Mesenchymal stem cell (in vitro differentiated cells and primary cell): ENCODE results near the gene EPC1.

Experiments
- DNase-seq: peaks from one replicate; pipeline ENCODE4 v3.0.0-alpha.2; 2013
- H2AFZ ChIP-seq: one replicate; pipeline ENCODE4 v1.6.1; 2013; ENCODE audit warnings: low read depth, mild to moderate bottlenecking, control low read depth, inconsistent platforms, low read length, moderate library complexity
- H2AK5ac ChIP-seq: 2 replicates; pipeline ENCODE4 v1.6.1; 2013; ENCODE audit warnings: low read length, moderate library complexity, mild to moderate bottlenecking, inconsistent platforms; ENCODE audit not compliant: severe bottlenecking
- H2BK120ac ChIP-seq: one replicate; pipeline ENCODE4 v1.6.1; 2013; ENCODE audit warnings: low read depth, mild to moderate bottlenecking, inconsistent platforms, low read length, moderate library complexity
- H2BK12ac ChIP-seq, 2 experiments: one replicate each; pipeline ENCODE4 v1.6.1; 2013; ENCODE audit warnings: inconsistent platforms in 2 of 2, low read length in 2 of 2, mild to moderate bottlenecking in 2 of 2, moderate library complexity in 2 of 2, control low read depth in 1 of 2
- H2BK15ac ChIP-seq: one replicate; pipeline ENCODE4 v1.6.1; 2013; ENCODE audit warnings: mild to moderate bottlenecking, low read depth, inconsistent platforms; ENCODE audit not compliant: poor library complexity, severe bottlenecking
- H2BK5ac ChIP-seq: 2 replicates; pipeline ENCODE4 v1.6.1; 2013; ENCODE audit warnings: low read depth, mild to moderate bottlenecking, low read length, control low read depth, inconsistent platforms; ENCODE audit not compliant: poor library complexity, severe bottlenecking
- H3K14ac ChIP-seq, 2 experiments: one replicate each; pipeline ENCODE4 v1.6.1; 2013; ENCODE audit warnings: inconsistent platforms in 2 of 2, low read length in 2 of 2, control low read depth in 1 of 2, mild to moderate bottlenecking in 1 of 2, moderate library complexity in 1 of 2
- H3K18ac ChIP-seq, 2 experiments: one replicate each; pipeline ENCODE4 v1.6.1; 2013; ENCODE audit warnings: inconsistent platforms in 2 of 2, low read length in 2 of 2, control low read depth in 1 of 2, low read depth in 1 of 2, mild to moderate bottlenecking in 1 of 2
- H3K23ac ChIP-seq, 2 experiments: one replicate each; pipeline ENCODE4 v1.6.1; 2013; ENCODE audit warnings: inconsistent platforms in 2 of 2, low read length in 2 of 2, mild to moderate bottlenecking in 2 of 2, moderate library complexity in 2 of 2, control low read depth in 1 of 2
- H3K27ac ChIP-seq: 2 replicates; pipeline ENCODE4 v1.5.1; 2013; ENCODE audit warnings: mild to moderate bottlenecking, moderate library complexity, low read length, control low read depth, inconsistent platforms; ENCODE audit not compliant: poor library complexity, severe bottlenecking
- H3K27me3 ChIP-seq, 2 experiments: 2 replicates each; pipeline versions ENCODE4 v1.6.1 to v1.7.0; 2013; ENCODE audit warnings: low read length in 2 of 2, mild to moderate bottlenecking in 2 of 2, moderate library complexity in 2 of 2, control low read depth in 1 of 2, inconsistent platforms in 1 of 2; ENCODE audit not compliant: control insufficient read depth in 1 of 2, insufficient read depth in 1 of 2
- H3K36me3 ChIP-seq, 2 experiments: 2 replicates each; pipeline versions ENCODE4 v1.6.1 to v1.7.0; 2013; ENCODE audit warnings: low read length in 2 of 2, control low read depth in 1 of 2, inconsistent platforms in 1 of 2, low read depth in 1 of 2, mild to moderate bottlenecking in 1 of 2; ENCODE audit not compliant: insufficient read depth in 2 of 2, control insufficient read depth in 1 of 2
- H3K4ac ChIP-seq, 2 experiments: one replicate each; pipeline ENCODE4 v1.6.1; 2013; ENCODE audit warnings: inconsistent platforms in 2 of 2, low read length in 2 of 2, mild to moderate bottlenecking in 2 of 2, moderate library complexity in 2 of 2, control low read depth in 1 of 2, low read depth in 1 of 2
- H3K4me1 ChIP-seq: 2 replicates; pipeline ENCODE4 v1.6.1; 2013; ENCODE audit warnings: low read depth, low read length, control low read depth; ENCODE audit not compliant: control insufficient read depth, insufficient read depth
- H3K4me2 ChIP-seq: 2 replicates; pipeline ENCODE4 v1.6.1; 2013; ENCODE audit warnings: low read length, mild to moderate bottlenecking, inconsistent platforms; ENCODE audit not compliant: poor library complexity, severe bottlenecking
- H3K4me3 ChIP-seq, 2 experiments: 2 replicates each; pipeline versions ENCODE4 v1.5.1 to v1.7.0; 2013; ENCODE audit warnings: low read length in 2 of 2, mild to moderate bottlenecking in 2 of 2, control low read depth in 1 of 2, low read depth in 1 of 2; ENCODE audit not compliant: insufficient read depth in 1 of 2
- H3K79me1 ChIP-seq: replicated peaks from 2 replicates; pipeline ENCODE4 v1.6.1; 2013; ENCODE audit warnings: mild to moderate bottlenecking, control low read depth, low read length, inconsistent platforms; ENCODE audit not compliant: poor library complexity, severe bottlenecking
- H3K9ac ChIP-seq: 2 replicates; pipeline ENCODE4 v1.7.0; 2013; ENCODE audit warnings: mild to moderate bottlenecking, low read length, moderate library complexity
- H3K9me3 ChIP-seq: 2 replicates; pipeline ENCODE4 v1.7.0; 2013; ENCODE audit warnings: mild to moderate bottlenecking, low read length; ENCODE audit not compliant: control insufficient read depth
- H4K8ac ChIP-seq: one replicate; pipeline ENCODE4 v1.6.1; 2013; ENCODE audit warnings: inconsistent platforms, mild to moderate bottlenecking, low read length, moderate library complexity
- H4K91ac ChIP-seq: one replicate; pipeline ENCODE4 v1.6.1; 2013; ENCODE audit warnings: mild to moderate bottlenecking, low read length, inconsistent platforms
- WGBS: methylation state at CpG from one replicate; pipeline ENCODE4 v1.1.7; 2013; ENCODE audit warnings: mixed read lengths; 5-methylcytosine and 5-hydroxymethylcytosine counted together

Gene EPC1

DNA sequence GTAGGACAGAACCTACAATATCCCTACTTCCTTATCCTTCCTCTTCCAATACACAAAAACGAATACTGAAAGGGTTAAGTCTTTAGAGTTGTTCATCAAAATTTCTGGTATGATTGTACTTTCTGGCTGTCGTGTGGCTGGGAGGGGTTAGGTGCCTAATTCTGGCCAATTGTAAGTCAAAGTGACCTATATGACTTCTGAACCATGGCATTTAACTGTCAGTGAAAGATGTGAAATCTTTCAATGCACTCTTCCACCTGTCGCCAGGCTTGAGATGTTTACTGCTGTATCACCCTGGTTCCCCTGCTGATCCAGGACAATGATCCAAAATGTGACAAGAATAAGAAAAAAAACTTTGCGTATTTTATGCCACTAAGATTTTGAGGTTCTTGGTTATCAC lies 20.8 kb downstream of the EPC1 start:
- no peak overlapping the region for H4K8ac ChIP-seq
- no peak overlapping the region for H2BK5ac ChIP-seq
- 71% methylated on average over 2 of the region's 4 CpGs for WGBS
- no peak overlapping the region for H2BK15ac ChIP-seq
- H2BK12ac ChIP-seq = no peak overlapping the region
- H3K79me1 ChIP-seq = no peaks in the 10 kb centered on the region
- H4K91ac ChIP-seq = no peak overlapping the region
- DNase-seq = no peak
- H3K27ac ChIP-seq = no peak overlapping the region
- no peak overlapping the region for H3K4ac ChIP-seq
- no peak overlapping the region for H3K4me2 ChIP-seq
- no peak overlapping the region for H2BK120ac ChIP-seq
- H3K23ac ChIP-seq = no peak overlapping the region
- no peak overlapping the region for H3K9ac ChIP-seq
- no peak overlapping the region for H3K18ac ChIP-seq
- no peaks in the 10 kb centered on the region for H3K9me3 ChIP-seq
- H3K27me3 ChIP-seq = no peaks in the 10 kb centered on the region
- H3K4me1 ChIP-seq = peaks cover 2% of the 10 kb centered on the region
- no peak overlapping the region for H2AFZ ChIP-seq
- peaks cover 6 to 12% of the 10 kb centered on the region in 2 experiments for H3K36me3 ChIP-seq
- no peak overlapping the region for H3K4me3 ChIP-seq
- no peak overlapping the region for H3K14ac ChIP-seq
- H2AK5ac ChIP-seq = no peak overlapping the region

DNA sequence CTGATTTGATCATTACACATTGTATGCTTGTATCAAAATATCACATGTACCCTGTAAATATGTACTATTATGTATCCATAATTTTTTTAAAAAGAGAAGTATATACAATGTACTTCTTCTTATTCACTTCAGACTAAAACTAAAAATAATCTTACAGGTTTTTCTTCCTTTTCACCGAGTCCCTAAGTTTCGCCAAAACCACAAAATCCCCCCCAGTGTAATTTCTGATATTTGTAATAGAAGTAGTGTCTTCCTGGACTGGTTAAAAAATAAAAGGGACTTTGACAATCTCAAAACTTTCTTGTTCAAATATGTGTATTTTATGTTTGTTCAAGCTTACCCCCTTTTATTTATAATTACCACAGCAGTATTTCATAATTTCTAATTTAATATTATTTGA lies 23.9 kb downstream of the EPC1 start:
- no peak overlapping the region for H3K27ac ChIP-seq
- H3K4me1 ChIP-seq = peaks cover 2% of the 10 kb centered on the region
- H2AFZ ChIP-seq = no peak overlapping the region
- no peaks in the 10 kb centered on the region for H3K9me3 ChIP-seq
- H2BK12ac ChIP-seq = no peak overlapping the region
- no peaks in the 10 kb centered on the region for H3K79me1 ChIP-seq
- no peak overlapping the region for H2BK5ac ChIP-seq
- WGBS = no CpG with 5 or more reads among the region's 2 CpGs
- no peaks in the 10 kb centered on the region for H3K27me3 ChIP-seq
- no peak overlapping the region for H4K8ac ChIP-seq
- DNase-seq = no peak
- no peak overlapping the region for H3K4me3 ChIP-seq
- H2BK15ac ChIP-seq = no peak overlapping the region
- no peak overlapping the region for H3K23ac ChIP-seq
- H2AK5ac ChIP-seq = no peak overlapping the region
- H3K4me2 ChIP-seq = no peak overlapping the region
- H2BK120ac ChIP-seq = no peak overlapping the region
- H3K36me3 ChIP-seq = peaks cover 3 to 6% of the 10 kb centered on the region in 2 experiments
- no peak overlapping the region for H3K4ac ChIP-seq
- H3K14ac ChIP-seq = no peak overlapping the region
- H4K91ac ChIP-seq = no peak overlapping the region
- no peak overlapping the region for H3K18ac ChIP-seq
- H3K9ac ChIP-seq = no peak overlapping the region

DNA sequence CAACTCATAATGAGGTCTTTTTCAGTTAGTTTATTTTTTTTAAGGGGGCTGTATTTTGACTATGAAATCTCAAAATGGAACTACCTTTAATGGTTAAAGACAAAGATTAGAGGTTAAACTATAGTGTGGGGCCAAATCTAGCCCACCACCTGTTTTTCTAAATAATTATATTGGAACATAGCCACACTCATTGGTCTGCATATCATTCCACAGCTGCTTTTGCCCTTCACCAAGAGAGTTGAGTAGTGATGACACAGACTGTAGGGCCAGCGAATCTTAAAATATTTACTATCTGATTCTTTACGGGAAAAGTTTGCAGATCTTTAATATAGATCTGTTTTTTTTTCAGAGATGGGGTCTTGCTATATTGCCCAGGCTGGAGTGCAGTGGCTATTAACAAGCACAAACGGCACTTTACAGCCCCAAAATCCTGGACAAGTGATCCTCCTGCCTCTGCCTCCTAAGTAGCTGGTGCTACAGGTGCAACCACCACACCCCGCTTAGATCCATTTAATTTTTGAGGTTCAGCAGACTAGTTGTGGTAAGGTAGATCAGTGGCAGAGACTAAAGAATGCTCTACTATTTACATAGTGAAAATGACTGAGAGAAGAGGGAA lies 25.8 kb downstream of the EPC1 start:
- no peak overlapping the region for H2BK12ac ChIP-seq
- H3K79me1 ChIP-seq = no peaks in the 10 kb centered on the region
- H3K14ac ChIP-seq = no peak overlapping the region
- no peaks in the 10 kb centered on the region for H3K9me3 ChIP-seq
- no peaks in the 10 kb centered on the region for H3K27me3 ChIP-seq
- 97% methylated on average over 4 of the region's 4 CpGs for WGBS
- H3K27ac ChIP-seq = no peak overlapping the region
- H4K91ac ChIP-seq = no peak overlapping the region
- H2AFZ ChIP-seq = no peak overlapping the region
- H3K4ac ChIP-seq = no peak overlapping the region
- H3K18ac ChIP-seq = no peak overlapping the region
- no peak overlapping the region for H3K4me2 ChIP-seq
- H3K9ac ChIP-seq = no peak overlapping the region
- no peak overlapping the region for H3K4me3 ChIP-seq
- H2BK5ac ChIP-seq = no peak overlapping the region
- peaks cover 2% of the 10 kb centered on the region for H3K4me1 ChIP-seq
- H2BK15ac ChIP-seq = no peak overlapping the region
- H3K36me3 ChIP-seq = peaks cover 3 to 6% of the 10 kb centered on the region in 2 experiments
- H3K23ac ChIP-seq = no peak overlapping the region
- H2AK5ac ChIP-seq = no peak overlapping the region
- no peak for DNase-seq
- no peak overlapping the region for H2BK120ac ChIP-seq
- H4K8ac ChIP-seq = no peak overlapping the region

DNA sequence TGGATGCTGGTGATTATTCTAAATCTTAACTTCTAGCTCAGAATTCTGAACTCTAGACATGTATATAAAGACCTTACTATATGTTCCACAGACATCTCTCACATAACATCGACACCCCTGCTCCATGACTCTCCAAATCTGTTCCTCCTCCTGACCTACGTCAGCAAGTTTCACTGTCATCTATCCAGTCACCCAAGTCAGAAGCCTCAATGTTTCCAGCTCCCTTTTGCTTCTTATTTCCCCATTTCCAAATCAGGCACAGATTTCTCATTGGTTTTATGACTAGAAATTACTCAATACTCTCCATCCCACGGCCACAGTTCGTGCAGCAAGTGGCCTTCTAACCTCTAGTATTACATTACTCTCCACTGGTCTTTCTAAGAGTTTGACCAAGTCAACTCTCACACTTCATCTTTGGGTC lies 28.5 kb downstream of the EPC1 start:
- peaks cover 0 to 6% of the 10 kb centered on the region in 2 experiments for H3K36me3 ChIP-seq
- H3K4me3 ChIP-seq = no peak overlapping the region
- no peak for DNase-seq
- H2AK5ac ChIP-seq = no peak overlapping the region
- no peak overlapping the region for H2BK5ac ChIP-seq
- no peaks in the 10 kb centered on the region for H3K79me1 ChIP-seq
- no peak overlapping the region for H3K4ac ChIP-seq
- no peaks in the 10 kb centered on the region for H3K9me3 ChIP-seq
- H2AFZ ChIP-seq = no peak overlapping the region
- no peak overlapping the region for H3K14ac ChIP-seq
- H3K18ac ChIP-seq = no peak overlapping the region
- no peak overlapping the region for H3K4me2 ChIP-seq
- no peaks in the 10 kb centered on the region for H3K27me3 ChIP-seq
- H2BK12ac ChIP-seq = no peak overlapping the region
- H3K27ac ChIP-seq = no peak overlapping the region
- no peak overlapping the region for H2BK15ac ChIP-seq
- no peak overlapping the region for H4K8ac ChIP-seq
- WGBS = 90% methylated on average over 4 of the region's 4 CpGs
- no peak overlapping the region for H2BK120ac ChIP-seq
- H3K9ac ChIP-seq = no peak overlapping the region
- no peak overlapping the region for H4K91ac ChIP-seq
- no peak overlapping the region for H3K23ac ChIP-seq
- H3K4me1 ChIP-seq = no peaks in the 10 kb centered on the region
